ENCODE results near the gene SHFL.

- peak; percentile 41; the same call in 1 of the 2 replicates for TF ChIP-seq SIN3A (IDR thresholded peaks at IDR 0.05; ENCODE audit: borderline replicate concordance, insufficient read depth, low read depth, low read length)
- no peak for TF ChIP-seq TCF7L2 (IDR thresholded peaks at IDR 0.05; ENCODE audit: low read depth, low read length)
- peak; percentile 85 for TF ChIP-seq CTCF (IDR thresholded peaks at IDR 0.05)
Measured at GRCh38 chr19:10112895-10113591, 26.9 kb downstream of the SHFL start.
